ENCODE measurements around the gene CELF4.

CELF4 gene

GRCh38 chr18:37527395-37527794, 38.2 kb downstream of the CELF4 start:
- in situ Hi-C loops (cut with MboI; ENCODE audit: low pct_unique_long_range_greater_than_20kb, low sequenced_read_pairs, unreplicated experiment) = no loop called here
- no peak for DNase-seq (ENCODE audit: low spot score)
- no peak for TF ChIP-seq CTCF (IDR thresholded peaks at IDR 0.05; ENCODE audit: extremely low read depth, insufficient read depth, missing control alignments)

- no peak for TF ChIP-seq CTCF (IDR thresholded peaks at IDR 0.05; ENCODE audit: extremely low read depth, insufficient read depth, missing control alignments)
- no peak for DNase-seq (ENCODE audit: low spot score)
- in situ Hi-C loops (cut with MboI; ENCODE audit: low pct_unique_long_range_greater_than_20kb, low sequenced_read_pairs, unreplicated experiment) = no loop called here
Observed at GRCh38 chr18:37525262-37525585, 40.4 kb downstream of the CELF4 start.

GRCh38 chr18:37524498-37525261, 40.9 kb downstream of the CELF4 start:
- in situ Hi-C loops (cut with MboI; ENCODE audit: low pct_unique_long_range_greater_than_20kb, low sequenced_read_pairs, unreplicated experiment) = no loop called here
- TF ChIP-seq CTCF (IDR thresholded peaks at IDR 0.05; ENCODE audit: extremely low read depth, insufficient read depth, missing control alignments) = no peak
- DNase-seq (ENCODE audit: low spot score) = no peak

- no peak for TF ChIP-seq CTCF (IDR thresholded peaks at IDR 0.05; ENCODE audit: extremely low read depth, insufficient read depth, missing control alignments)
- in situ Hi-C loops (cut with MboI; ENCODE audit: low pct_unique_long_range_greater_than_20kb, low sequenced_read_pairs, unreplicated experiment) = no loop called here
- DNase-seq (ENCODE audit: low spot score) = no peak
Observed at GRCh38 chr18:37524139-37524497, 41.5 kb downstream of the CELF4 start.

- DNase-seq (ENCODE audit: low spot score) = no peak
- no peak for TF ChIP-seq CTCF (IDR thresholded peaks at IDR 0.05; ENCODE audit: extremely low read depth, insufficient read depth, missing control alignments)
- in situ Hi-C loops (cut with MboI; ENCODE audit: low pct_unique_long_range_greater_than_20kb, low sequenced_read_pairs, unreplicated experiment) = no loop called here
Observed at GRCh38 chr18:37521510-37522465, 43.8 kb downstream of the CELF4 start.

GRCh38 chr18:37520508-37520907, 45.1 kb downstream of the CELF4 start:
- TF ChIP-seq CTCF (IDR thresholded peaks at IDR 0.05; ENCODE audit: extremely low read depth, insufficient read depth, missing control alignments) = no peak
- no peak for DNase-seq (ENCODE audit: low spot score)
- in situ Hi-C loops (cut with MboI; ENCODE audit: low pct_unique_long_range_greater_than_20kb, low sequenced_read_pairs, unreplicated experiment) = no loop called here
